Omental fat pad (tissue), 4 donors: ENCODE measurements around the gene TLX2. TPM values are rescaled to one million over a fixed set of nuclear protein-coding genes. Genes with fewer than 3 reads are reported as not detected.

Experiments used
- ATAC-seq: fragments of 150-250 bp; one replicate; pipeline ENCODE4 v1.9.1; 2016; ENCODE audit warnings: mild to moderate bottlenecking, moderate library complexity; ENCODE audit not compliant: low FRiP score
- DNase-seq: peaks from one replicate; pipeline ENCODE4 v3.0.0-alpha.2; 2019; ENCODE audit warnings: low spot score
- total RNA-seq, 4 donors: library from RNA; depleted of rRNA; stranded (reverse); fragments of >200 nt; gene quantifications; one replicate each; pipeline ENCODE4 v1.1.0, GENCODE V29; 2016
- TF ChIP-seq, protein P1 (sequence below), 3 donors: fragments of 450-650 bp; IDR thresholded peaks; one replicate each; pipeline ENCODE4 v1.5.1; 2016 to 2017; ENCODE audit warnings: antibody characterized with exemption in 3 of 3, mild to moderate bottlenecking in 3 of 3, moderate library complexity in 2 of 3

TLX2 gene
- total RNA-seq, 4 donors from 2014 or later: not detected

- no peak for DNase-seq
- no peak for ATAC-seq
- TF ChIP-seq, protein P1, sequence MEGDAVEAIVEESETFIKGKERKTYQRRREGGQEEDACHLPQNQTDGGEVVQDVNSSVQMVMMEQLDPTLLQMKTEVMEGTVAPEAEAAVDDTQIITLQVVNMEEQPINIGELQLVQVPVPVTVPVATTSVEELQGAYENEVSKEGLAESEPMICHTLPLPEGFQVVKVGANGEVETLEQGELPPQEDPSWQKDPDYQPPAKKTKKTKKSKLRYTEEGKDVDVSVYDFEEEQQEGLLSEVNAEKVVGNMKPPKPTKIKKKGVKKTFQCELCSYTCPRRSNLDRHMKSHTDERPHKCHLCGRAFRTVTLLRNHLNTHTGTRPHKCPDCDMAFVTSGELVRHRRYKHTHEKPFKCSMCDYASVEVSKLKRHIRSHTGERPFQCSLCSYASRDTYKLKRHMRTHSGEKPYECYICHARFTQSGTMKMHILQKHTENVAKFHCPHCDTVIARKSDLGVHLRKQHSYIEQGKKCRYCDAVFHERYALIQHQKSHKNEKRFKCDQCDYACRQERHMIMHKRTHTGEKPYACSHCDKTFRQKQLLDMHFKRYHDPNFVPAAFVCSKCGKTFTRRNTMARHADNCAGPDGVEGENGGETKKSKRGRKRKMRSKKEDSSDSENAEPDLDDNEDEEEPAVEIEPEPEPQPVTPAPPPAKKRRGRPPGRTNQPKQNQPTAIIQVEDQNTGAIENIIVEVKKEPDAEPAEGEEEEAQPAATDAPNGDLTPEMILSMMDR (IDR thresholded peaks at IDR 0.05): no peak
Measured at GRCh38 chr2:74526649-74527230, 12.5 kb downstream of the TLX2 start.

- ATAC-seq (no peak), DNase-seq (no peak)
- TF ChIP-seq, protein P1 (IDR thresholded peaks at IDR 0.05): no peak
Measured at GRCh38 chr2:74527741-74528140, 13.5 kb downstream of the TLX2 start.

GRCh38 chr2:74528600-74529356, 14.5 kb downstream of the TLX2 start:
- TF ChIP-seq, protein P1 (IDR thresholded peaks at IDR 0.05): no peak
- DNase-seq (no peak), ATAC-seq (peak; percentile 31)

DNA sequence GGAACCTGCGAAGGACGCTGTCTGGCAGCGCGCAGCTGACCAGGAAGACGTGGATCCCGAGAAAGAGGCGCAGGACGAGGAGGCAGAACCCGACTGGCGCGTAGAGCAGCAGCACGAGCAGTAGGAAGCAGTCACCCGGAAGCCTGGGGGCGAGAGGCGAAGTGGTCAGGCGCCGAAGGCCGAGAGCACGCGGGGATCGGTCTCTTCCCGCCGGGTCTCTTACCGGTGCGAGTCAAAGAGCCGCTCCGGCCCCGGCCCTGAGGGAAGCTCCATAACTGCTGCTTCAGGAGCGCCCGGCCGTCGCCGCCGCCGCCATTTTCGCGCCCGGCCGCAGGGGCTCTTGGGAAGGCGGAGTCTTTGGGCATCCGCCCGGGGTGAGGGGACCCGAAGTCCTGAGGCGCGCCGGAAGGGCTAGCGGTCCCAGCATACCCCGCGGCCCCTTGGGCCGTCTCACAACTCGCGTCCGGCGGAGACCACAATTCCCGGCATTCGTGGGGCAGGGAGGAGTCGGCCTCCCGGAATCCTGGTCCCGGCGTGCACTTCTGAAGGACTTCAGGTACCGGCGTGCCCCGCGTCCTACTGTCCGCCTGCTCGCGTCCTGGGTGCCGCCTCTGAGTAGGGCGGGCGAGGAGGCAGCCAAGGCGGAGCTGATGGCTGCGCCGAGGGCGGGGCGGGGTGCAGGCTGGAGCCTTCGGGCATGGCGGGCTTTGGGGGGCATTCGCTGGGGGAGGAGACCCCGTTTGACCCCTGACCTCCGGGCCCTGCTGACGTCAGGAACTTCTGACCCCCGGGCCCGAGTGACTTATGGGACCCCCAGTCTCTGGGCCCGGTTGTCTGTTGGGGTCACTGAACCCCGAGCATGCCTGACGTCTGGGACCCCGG, 15.3 kb downstream of the TLX2 start, which contains the start of the genes AUP1 and HTRA2:
Gene AUP1, minus strand, starts transcription at position 350 of the 882 bp plus-strand sequence. Its CDS starts 77 bp downstream, at position 273.
Gene HTRA2, plus strand, starts transcription at position 577 of the 882 bp plus-strand sequence. Its CDS starts 74 bp downstream, at position 651.
- ATAC-seq (peak; percentile 98), DNase-seq (peak; percentile 73)
- TF ChIP-seq, protein P1 (IDR thresholded peaks at IDR 0.05): no peak

GRCh38 chr2:74530239-74531187, 16.3 kb downstream of the TLX2 start:
- ATAC-seq (peak; percentile 25), DNase-seq (peak; percentile 30)
- TF ChIP-seq, protein P1 (IDR thresholded peaks at IDR 0.05): no peak

- ATAC-seq: no peak
- DNase-seq: peak; percentile 20
- TF ChIP-seq, protein P1 (IDR thresholded peaks at IDR 0.05): no peak
Measured at GRCh38 chr2:74531666-74532065, 17.4 kb downstream of the TLX2 start.
